ENCODE data around the gene GPR156. TPM values are rescaled to one million over a fixed set of nuclear protein-coding genes. Genes with fewer than 3 reads are reported as not detected.

Gene GPR156
- total and polyA plus RNA-seq, 9 of the 15 experiments (the other 6 are each of a cell fraction or from before 2014, with no cell fraction given), result 0.07 to 0.14 (median 0.12) TPM; not detected in 5

- no peak overlapping the region for H3K27ac ChIP-seq (ENCODE audit: extremely low read depth, low read depth, low read length)
- 3% methylated on average over 3 of the region's 3 CpGs for WGBS (ENCODE audit: insufficient coverage, low coverage, missing lambda C conversion rate)
- ChIA-PET CTCF (ENCODE audit: low intra/inter-chr PET ratio) (no interaction called here), POLR2A (no interaction called here)
- no peaks in the 10 kb centered on the region for H3K36me3 ChIP-seq (ENCODE audit: control insufficient read depth, insufficient read depth, low read length)
- TF ChIP-seq HDAC3 (IDR thresholded peaks at IDR 0.05; ENCODE audit: borderline replicate concordance, partially characterized antibody) (no peak), PRMT5 (CRISPR knock-in tag; IDR thresholded peaks at IDR 0.05) (no peak), THAP7 (CRISPR knock-in tag; IDR thresholded peaks at IDR 0.05) (no peak), ZBTB33 (CRISPR knock-in tag; IDR thresholded peaks at IDR 0.05) (no peak), MTA1 (IDR thresholded peaks at IDR 0.05; ENCODE audit: borderline replicate concordance) (no peak), KAT8 (IDR thresholded peaks at IDR 0.05; ENCODE audit: low read depth) (no peak), CXXC5 (CRISPR knock-in tag; IDR thresholded peaks at IDR 0.05) (no peak)
- H3K4me3 ChIP-seq, result no peak overlapping the region
- BruUV-seq (replicated peaks), result no TSS peak
- peaks cover 6 to 33% of the 10 kb centered on the region in 2 experiments; a peak in 4 of 5 replicates for H3K27me3 ChIP-seq (ENCODE audit: control insufficient read depth in 2 of 2, insufficient read depth in 2 of 2, low read length in 2 of 2)
- no peak overlapping the region for H3K4me2 ChIP-seq (ENCODE audit: insufficient read depth, low read length)
- no peaks in the 10 kb centered on the region for H4K20me1 ChIP-seq (replicated peaks; ENCODE audit: control insufficient read depth, insufficient read depth, low read length)
- FAIRE-seq, result no peak
- H3K9ac ChIP-seq (ENCODE audit: insufficient read depth in 1 of 2, low read depth in 2 of 2, low read length in 2 of 2), result no peak overlapping the region
- H3K9me1 ChIP-seq (ENCODE audit: control insufficient read depth, insufficient read depth, low read length), result no peaks in the 10 kb centered on the region
- no peak for ATAC-seq
- no peaks in the 10 kb centered on the region for H3K9me3 ChIP-seq (replicated peaks; ENCODE audit: control insufficient read depth, insufficient read depth, low read depth, low read length)
- in situ Hi-C loops (cut with MboI) (no loop called here), intact Hi-C loops (cut with micrococcal nuclease) (no loop called here)
- no peaks in the 10 kb centered on the region for H3K4me1 ChIP-seq (replicated peaks in 1 of 2; ENCODE audit: control insufficient read depth in 2 of 2, insufficient read depth in 2 of 2, low read length in 2 of 2)
- H2AFZ ChIP-seq (ENCODE audit: low read depth, low read length), result no peak overlapping the region
- H3K79me2 ChIP-seq (ENCODE audit: control insufficient read depth, insufficient read depth, low read length), result no peaks in the 10 kb centered on the region
- DNase-seq (ENCODE audit: extremely low read depth in 1 of 4, low spot score in 3 of 4), result no peak
Observed at GRCh38 chr3:120168611-120169010, 116.4 kb downstream of the GPR156 start.

All from K562 (cell line).